K562 treated with DMSO at 1 percent for 48 hours (cell line): ENCODE results near the gene MAPKAPK3. TPM values are rescaled to one million over a fixed set of nuclear protein-coding genes. Genes with fewer than 3 reads are reported as not detected.

Source experiments
- total RNA-seq: library from RNA; unstranded; fragments of 300-600 nt; gene quantifications from 2 replicates; pipeline ENCODE4 v1.2.3, GENCODE V29; 2022; ENCODE audit warnings: low replicate concordance; ENCODE audit errors: extremely low read depth

MAPKAPK3 gene
- not detected in 2 replicates for total RNA-seq

GRCh38 chr3:50617096-50617791, at the start of gene MAPKAPK3:
Gene MAPKAPK3, plus strand, starts transcription at chr3:50617151. Its CDS starts 415 bp downstream, at chr3:50617566.

GRCh38 chr3:50567386-50568167, 49.4 kb upstream of the MAPKAPK3 start, which contains the start of gene C3orf18:
Gene C3orf18, minus strand, starts transcription at chr3:50567747. Its CDS starts 2,048 bp downstream, at chr3:50565699.

GRCh38 chr3:50568947-50569749, 47.8 kb upstream of the MAPKAPK3 start, which contains the start of gene HEMK1:
Gene HEMK1, plus strand, starts transcription at chr3:50569522. Its CDS starts 1,583 bp downstream, at chr3:50571105.

GRCh38 chr3:50611464-50612233, 5.3 kb upstream of the MAPKAPK3 start, which contains the start of gene CISH:
Gene CISH, minus strand, starts transcription at chr3:50611774. Its CDS starts 124 bp downstream, at chr3:50611650.

GRCh38 chr3:50674349-50675178, 57.6 kb downstream of the MAPKAPK3 start, which contains the start of gene DOCK3:
Gene DOCK3, plus strand, starts transcription at chr3:50674927. Its CDS starts 337 bp downstream, at chr3:50675264.

Other genes starting within 250 kb of the MAPKAPK3 start
- gene CACNA2D2, start 113.5 kb upstream of the MAPKAPK3 start, total RNA-seq = not detected in 2 replicates
- not detected in 2 replicates for gene C3orf18, start 49.4 kb upstream of the MAPKAPK3 start, total RNA-seq
- gene HEMK1, start 47.6 kb upstream of the MAPKAPK3 start, total RNA-seq = not detected in 2 replicates
- 182 TPM in 1 of 2 replicates, not detected in the other for gene CISH, start 5.4 kb upstream of the MAPKAPK3 start, total RNA-seq
- gene DOCK3, start 57.8 kb downstream of the MAPKAPK3 start, total RNA-seq = not detected in 2 replicates